22Rv1 (cell line): ENCODE measurements around the gene TYK2.

Experiments
- CTCF ChIP-seq: fragments of 450-650 bp; IDR thresholded peaks from 2 replicates; pipeline ENCODE4 v1.5.1; 2017; ENCODE audit warnings: mild to moderate bottlenecking
- ZFX ChIP-seq: fragments of 450-650 bp; IDR thresholded peaks from 2 replicates; pipeline ENCODE4 v1.6.1; 2017; ENCODE audit warnings: antibody characterized with exemption, borderline replicate concordance

- TF ChIP-seq CTCF, result no peak
- TF ChIP-seq ZFX, result no peak
Measured at GRCh38 chr19:10344780-10345179, 35.6 kb downstream of the TYK2 start.
